Sigmoid colon (tissue), 7 donors: Measurements from ENCODE around the gene QARS1. TPM values are rescaled to one million over a fixed set of nuclear protein-coding genes. Genes with fewer than 3 reads are reported as not detected.
A peak's percentile ranks its signal among the peaks of the same experiment; 100 is the strongest.

Source experiments
- DNase-seq: peaks from one replicate; pipeline ENCODE4 v3.0.0-alpha.2; 2019
- H3K27ac ChIP-seq, 4 donors: fragments of 200-600 bp; sonication (generic); one replicate each; pipeline ENCODE4 v1.5.1; 2016 to 2019; ENCODE audit warnings: mild to moderate bottlenecking in 1 of 4
- H3K27me3 ChIP-seq, 3 donors: fragments of 200-600 bp; sonication (generic); one replicate each; pipeline ENCODE4 v1.5.1; 2019; ENCODE audit warnings: mild to moderate bottlenecking in 1 of 3
- H3K36me3 ChIP-seq, 4 donors: fragments of 200-600 bp; sonication (generic); one replicate each; pipeline ENCODE4 v1.5.1; 2016 to 2019
- H3K4me1 ChIP-seq, 4 donors: fragments of 200-600 bp; sonication (generic); one replicate each; pipeline ENCODE4 v1.5.1; 2017 to 2019
- H3K4me3 ChIP-seq, 4 donors: fragments of 200-600 bp; sonication (generic); one replicate each; pipeline ENCODE4 v1.5.1; 2017 to 2019; ENCODE audit warnings: mild to moderate bottlenecking in 2 of 4, moderate library complexity in 1 of 4
- H3K9me3 ChIP-seq, 4 donors: fragments of 200-600 bp in 3 of 4; sonication (generic) in 3 of 4; one replicate each; pipeline versions ENCODE4 v1.5.1 to v1.6.1; 2013 to 2019
- EP300 ChIP-seq, 4 donors: sonication (generic); formaldehyde crosslinking; IDR thresholded peaks; one replicate each; pipeline ENCODE4 v1.6.1; 2017; ENCODE audit warnings: antibody characterized with exemption in 4 of 4
- POLR2A ChIP-seq, 2 donors: fragments of 450-650 bp; IDR thresholded peaks; one replicate each; pipeline ENCODE4 v1.6.1; 2016; ENCODE audit warnings: antibody characterized with exemption in 2 of 2, mild to moderate bottlenecking in 2 of 2, moderate library complexity in 2 of 2
- POLR2AphosphoS5 ChIP-seq, 4 donors: sonication (generic); formaldehyde crosslinking; IDR thresholded peaks; one replicate each; pipeline ENCODE4 v1.6.1; 2017; ENCODE audit warnings: antibody characterized with exemption in 4 of 4
- WGBS, 2 donors: extraction: QIAGEN DNeasy Blood & Tissue Kit; methylation state at CpG; one replicate each; pipeline ENCODE4 v1.1.7; 2013; 5-methylcytosine and 5-hydroxymethylcytosine counted together
- intact Hi-C: fragments of 100-400 bp; cut with DNase I; formaldehyde crosslinking; loops from one replicate; pipeline ENCODE4 v1.15.1; 2023
- polyA plus RNA-seq, 3 donors: library from polyadenylated mRNA; stranded (reverse); fragments of 200-250 nt; gene quantifications; one replicate each; pipeline ENCODE4 v1.2.3, GENCODE V29; 2013
- total RNA-seq, 4 donors: library from RNA; depleted of rRNA; stranded (reverse); fragments of >200 nt; gene quantifications; one replicate each; pipeline ENCODE4 v1.1.0, GENCODE V29; 2016
- TF ChIP-seq, protein P1 (sequence below), 4 experiments: fragments of 450-650 bp in 3 of 4; fragments of 200-600 bp in 1 of 4; IDR thresholded peaks; one replicate each; pipeline ENCODE4 v1.5.1; 2016 to 2019; ENCODE audit warnings: antibody characterized with exemption in 4 of 4, mild to moderate bottlenecking in 3 of 4, moderate library complexity in 2 of 4
- donor health status: healthy with polysubstance abuse.
- donor health status: Bipolar disorder and iron deficiency.
- donor health status: healthy.

The QARS1 gene
- total and polyA plus RNA-seq, 7 donors: 158 to 363 (median 243) TPM

DNA sequence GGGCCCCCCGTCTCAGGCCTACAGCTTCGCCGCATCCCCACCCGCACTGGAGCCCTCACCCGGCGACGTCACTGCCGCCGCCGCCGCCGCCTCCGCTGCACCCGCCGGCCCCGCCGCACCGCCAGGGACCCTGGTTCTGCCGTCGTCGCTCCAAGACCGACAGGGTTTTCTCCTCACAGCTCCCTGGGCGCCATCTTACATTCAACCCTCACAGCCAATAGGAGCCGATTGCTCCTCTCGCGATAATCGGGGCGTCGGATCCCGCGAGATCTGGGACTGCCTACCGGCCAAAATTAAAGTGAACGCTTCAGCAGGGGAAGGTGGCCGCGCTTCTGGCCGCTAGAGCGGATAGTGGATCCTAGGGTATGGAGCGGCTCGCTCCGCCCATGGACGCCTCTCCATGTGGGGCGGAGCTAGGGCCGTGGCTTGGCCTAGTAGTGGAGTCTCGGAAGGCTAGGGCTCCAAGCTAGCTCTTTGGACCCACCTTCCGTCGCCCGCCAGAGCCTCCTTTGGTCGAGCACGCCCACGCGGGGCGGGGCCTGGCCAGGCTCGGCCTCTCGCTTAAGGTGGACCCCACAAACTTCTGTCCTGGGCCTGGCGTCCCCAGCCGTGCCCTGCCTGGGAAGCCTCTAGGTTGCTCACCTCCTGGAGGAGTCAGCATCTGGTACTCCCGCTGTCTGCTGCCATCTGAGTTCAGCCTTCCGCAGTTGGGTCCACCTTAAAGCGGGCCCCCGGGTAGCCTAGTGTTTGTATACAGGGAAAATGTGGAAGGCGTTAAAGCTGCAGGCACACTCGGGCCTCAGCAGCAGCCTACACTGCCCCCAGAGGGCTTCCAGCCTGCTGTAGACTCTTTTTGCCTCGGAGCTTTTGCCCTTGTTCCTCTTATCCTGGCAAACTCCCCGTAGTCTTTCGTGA is 10.4 kb downstream of the QARS1 start, which contains the start of gene QRICH1:
TSS of gene QRICH1 (minus strand) at position 219 of the 915 bp plus-strand sequence. CDS start 17,054 bp downstream, outside the sequence.
- H3K4me3 ChIP-seq: peak within 1 kb of the TSS; percentile 57 to 100 (median 98)
- H3K27ac ChIP-seq: peak within 1 kb of the TSS; percentile 86 to 100 (median 96)
- no peaks in the 10 kb centered on the region for H3K9me3 ChIP-seq
- WGBS, 2 donors: 0 to 1% methylated on average over 65 of the region's 65 CpGs
- peak; percentile 99 for DNase-seq
- TF ChIP-seq EP300 (IDR thresholded peaks at IDR 0.05) (no peak), POLR2A (IDR thresholded peaks at IDR 0.05) (peak; percentile 53 to 69), POLR2AphosphoS5 (IDR thresholded peaks at IDR 0.05) (peak in 3 of 4 donors; percentile 63 to 82 (median 80))
- TF ChIP-seq, protein P1, sequence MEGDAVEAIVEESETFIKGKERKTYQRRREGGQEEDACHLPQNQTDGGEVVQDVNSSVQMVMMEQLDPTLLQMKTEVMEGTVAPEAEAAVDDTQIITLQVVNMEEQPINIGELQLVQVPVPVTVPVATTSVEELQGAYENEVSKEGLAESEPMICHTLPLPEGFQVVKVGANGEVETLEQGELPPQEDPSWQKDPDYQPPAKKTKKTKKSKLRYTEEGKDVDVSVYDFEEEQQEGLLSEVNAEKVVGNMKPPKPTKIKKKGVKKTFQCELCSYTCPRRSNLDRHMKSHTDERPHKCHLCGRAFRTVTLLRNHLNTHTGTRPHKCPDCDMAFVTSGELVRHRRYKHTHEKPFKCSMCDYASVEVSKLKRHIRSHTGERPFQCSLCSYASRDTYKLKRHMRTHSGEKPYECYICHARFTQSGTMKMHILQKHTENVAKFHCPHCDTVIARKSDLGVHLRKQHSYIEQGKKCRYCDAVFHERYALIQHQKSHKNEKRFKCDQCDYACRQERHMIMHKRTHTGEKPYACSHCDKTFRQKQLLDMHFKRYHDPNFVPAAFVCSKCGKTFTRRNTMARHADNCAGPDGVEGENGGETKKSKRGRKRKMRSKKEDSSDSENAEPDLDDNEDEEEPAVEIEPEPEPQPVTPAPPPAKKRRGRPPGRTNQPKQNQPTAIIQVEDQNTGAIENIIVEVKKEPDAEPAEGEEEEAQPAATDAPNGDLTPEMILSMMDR (IDR thresholded peaks at IDR 0.05): peak in 3 of 4 experiments; percentile 33 to 51 (median 37)
- peaks cover 0 to 48% (median 47%) of the 10 kb centered on the region in 4 donors for H3K4me1 ChIP-seq
- intact Hi-C loops: loop anchor here (1.0 to 5.0 kb wide), 5 partner anchors 27 to 318 kb away; partner anchors contain the start of genes LAMB2, NDUFAF3, TCTA and USP19
- peaks cover 8 to 52% (median 17%) of the 10 kb centered on the region in 4 donors for H3K36me3 ChIP-seq
- H3K27me3 ChIP-seq: no peaks in the 10 kb centered on the region

- H3K4me3 ChIP-seq: peak overlapping the region; percentile 57 to 100 (median 98)
- peaks cover 0 to 52% (median 50%) of the 10 kb centered on the region in 4 donors for H3K4me1 ChIP-seq
- H3K36me3 ChIP-seq: peaks cover 0 to 43% (median 8%) of the 10 kb centered on the region in 4 donors
- intact Hi-C loops: loop anchor here (2.0 to 5.0 kb wide), 2 partner anchors 28 to 71 kb away; partner anchors contain the start of genes NDUFAF3 and USP19
- peak overlapping the region; percentile 86 to 100 (median 96) for H3K27ac ChIP-seq
- TF ChIP-seq POLR2AphosphoS5 (IDR thresholded peaks at IDR 0.05): peak in 3 of 4 donors; percentile 12 to 47 (median 13)
- TF ChIP-seq, protein P1 (IDR thresholded peaks at IDR 0.05): no peak
- no peak for TF ChIP-seq POLR2A (IDR thresholded peaks at IDR 0.05)
- no peak for TF ChIP-seq EP300 (IDR thresholded peaks at IDR 0.05)
- peak; percentile 81 for DNase-seq
- H3K27me3 ChIP-seq: no peaks in the 10 kb centered on the region
- H3K9me3 ChIP-seq: no peaks in the 10 kb centered on the region
- WGBS, 2 donors: 0% methylated on average over 86 of the region's 86 CpGs
These were observed 11.4 kb downstream of the QARS1 start for GRCh38 chr3:49092938-49093852.

DNA sequence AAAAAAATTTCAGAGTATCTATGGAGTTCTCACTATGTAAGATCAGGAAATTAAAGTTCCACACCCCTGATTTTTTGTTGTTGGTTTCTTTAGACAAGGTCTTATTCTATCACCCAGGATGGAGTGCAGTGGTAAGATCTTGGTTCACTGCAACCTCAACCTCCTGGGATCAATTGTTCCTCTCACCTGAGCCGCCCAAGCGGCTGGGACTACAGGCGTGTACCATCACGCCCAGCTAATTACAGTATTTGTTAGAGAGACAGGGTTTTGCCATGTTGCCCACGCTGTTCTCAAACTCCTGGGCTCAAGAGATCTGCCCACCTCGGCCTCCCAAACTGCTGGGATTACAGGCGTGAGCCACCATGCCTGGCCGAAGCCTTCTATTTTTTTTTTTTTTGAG is 23.1 kb downstream of the QARS1 start:
- TF ChIP-seq EP300 (IDR thresholded peaks at IDR 0.05): no peak
- TF ChIP-seq POLR2AphosphoS5 (IDR thresholded peaks at IDR 0.05): no peak
- TF ChIP-seq POLR2A (IDR thresholded peaks at IDR 0.05): no peak
- TF ChIP-seq, protein P1 (IDR thresholded peaks at IDR 0.05): no peak
- no peaks in the 10 kb centered on the region for H3K9me3 ChIP-seq

DNA sequence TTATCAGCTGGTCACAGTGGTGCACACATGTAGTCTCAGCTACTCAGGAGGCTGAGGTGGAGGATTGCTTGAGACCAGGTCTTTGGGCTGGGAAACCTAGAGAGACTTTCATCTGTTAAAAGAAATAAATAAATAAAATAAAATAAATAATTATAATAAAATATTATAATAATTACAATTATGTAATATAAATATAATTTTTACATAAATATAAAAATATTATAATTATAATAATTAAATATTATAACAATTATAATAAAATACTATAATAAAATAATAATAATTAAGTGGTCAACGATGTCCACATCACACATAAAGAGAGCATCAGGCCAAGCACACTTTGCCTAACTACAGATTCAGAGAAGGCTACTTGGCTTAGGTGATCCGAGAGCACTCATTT is 25.3 kb downstream of the QARS1 start:
- H3K4me1 ChIP-seq: no peaks in the 10 kb centered on the region
- no peak overlapping the region for H3K4me3 ChIP-seq
- 87 to 97% methylated on average over 2 of the region's 2 CpGs for WGBS, 2 donors
- DNase-seq: no peak
- no peak overlapping the region for H3K27ac ChIP-seq
- no peaks in the 10 kb centered on the region for H3K27me3 ChIP-seq
- H3K36me3 ChIP-seq: peaks cover 15 to 45% (median 25%) of the 10 kb centered on the region in 4 donors
- no peaks in the 10 kb centered on the region for H3K9me3 ChIP-seq
- intact Hi-C loops: no loop called here
- TF ChIP-seq EP300 (IDR thresholded peaks at IDR 0.05): no peak
- TF ChIP-seq POLR2A (IDR thresholded peaks at IDR 0.05): no peak
- TF ChIP-seq, protein P1 (IDR thresholded peaks at IDR 0.05): no peak

More for the DNA sequence above, 23.1 kb downstream of the QARS1 start:
- Histone ChIP-seq H3K36me3 (peaks cover under 1 to 23% (median 4%) of the 10 kb centered on the region in 4 donors), H3K27ac (no peak overlapping the region), H3K27me3 (no peaks in the 10 kb centered on the region), H3K4me1 (peaks cover 0 to 3% (median 0%) of the 10 kb centered on the region in 4 donors), H3K4me3 (no peak overlapping the region)
- no peak for DNase-seq
- 84 to 95% methylated on average over 8 of the region's 8 CpGs for WGBS, 2 donors
- intact Hi-C loops: no loop called here
